Peyer's patch (tissue), 4 donors: Measurements from ENCODE around the gene SPRN.

Source experiments
- POLR2A ChIP-seq, 2 donors: fragments of 450-650 bp; IDR thresholded peaks; one replicate each; pipeline ENCODE4 v1.5.1; 2017; ENCODE audit warnings: antibody characterized with exemption in 2 of 2, mild to moderate bottlenecking in 2 of 2, moderate library complexity in 2 of 2
- TF ChIP-seq, protein P1 (sequence below), 6 experiments: fragments of 450-650 bp in 4 of 6; fragments of 200-600 bp in 2 of 6; sonication (generic) in 1 of 6; IDR thresholded peaks; one replicate each; pipeline ENCODE4 v1.5.1; 2017 to 2019; ENCODE audit warnings: antibody characterized with exemption in 6 of 6, mild to moderate bottlenecking in 3 of 6, moderate library complexity in 1 of 6

- TF ChIP-seq, protein P1, sequence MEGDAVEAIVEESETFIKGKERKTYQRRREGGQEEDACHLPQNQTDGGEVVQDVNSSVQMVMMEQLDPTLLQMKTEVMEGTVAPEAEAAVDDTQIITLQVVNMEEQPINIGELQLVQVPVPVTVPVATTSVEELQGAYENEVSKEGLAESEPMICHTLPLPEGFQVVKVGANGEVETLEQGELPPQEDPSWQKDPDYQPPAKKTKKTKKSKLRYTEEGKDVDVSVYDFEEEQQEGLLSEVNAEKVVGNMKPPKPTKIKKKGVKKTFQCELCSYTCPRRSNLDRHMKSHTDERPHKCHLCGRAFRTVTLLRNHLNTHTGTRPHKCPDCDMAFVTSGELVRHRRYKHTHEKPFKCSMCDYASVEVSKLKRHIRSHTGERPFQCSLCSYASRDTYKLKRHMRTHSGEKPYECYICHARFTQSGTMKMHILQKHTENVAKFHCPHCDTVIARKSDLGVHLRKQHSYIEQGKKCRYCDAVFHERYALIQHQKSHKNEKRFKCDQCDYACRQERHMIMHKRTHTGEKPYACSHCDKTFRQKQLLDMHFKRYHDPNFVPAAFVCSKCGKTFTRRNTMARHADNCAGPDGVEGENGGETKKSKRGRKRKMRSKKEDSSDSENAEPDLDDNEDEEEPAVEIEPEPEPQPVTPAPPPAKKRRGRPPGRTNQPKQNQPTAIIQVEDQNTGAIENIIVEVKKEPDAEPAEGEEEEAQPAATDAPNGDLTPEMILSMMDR (IDR thresholded peaks at IDR 0.05), result no peak
- no peak for TF ChIP-seq POLR2A (IDR thresholded peaks at IDR 0.05)
These were observed 44.4 kb downstream of the SPRN start for GRCh38 chr10:133379801-133380666.
